Naive thymus-derived CD4-positive, alpha-beta T cell (primary cell): Measurements from ENCODE around the gene HID1. TPM values are rescaled to one million over a fixed set of nuclear protein-coding genes. Genes with fewer than 3 reads are reported as not detected.
"Not testable (repeated sequence)": the region's sequence is repeated elsewhere in the genome, so short reads cannot be mapped to it uniquely, and the experiment has no call there.

Source experiments
- ATAC-seq: fragments of 150-1000 bp; cut with Tn5 transposase; 2 replicates; pipeline ENCODE4 v1.10.0; 2021; ENCODE audit warnings: mild to moderate bottlenecking, moderate library complexity
- CTCF ChIA-PET: fragments of 350-600 bp; sonication (Branson Sonifier 250); formaldehyde crosslinking; loops from one replicate; lab custom pipeline; 2021; ENCODE audit warnings: antibody characterized with exemption; lab: Charles Lee
- POLR2A ChIA-PET: fragments of 350-600 bp; sonication (Branson Sonifier 250); formaldehyde crosslinking; loops from one replicate; lab custom pipeline; 2021; ENCODE audit warnings: antibody characterized with exemption, inconsistent platforms; lab: Charles Lee
- DNase-seq, 9 donors: peaks; one replicate each; pipeline versions ENCODE4 v3.0.0 to v3.0.0-alpha.2; 2020 to 2022; ENCODE audit warnings: mixed read lengths in 1 of 9
- H3K27ac ChIP-seq: one replicate; pipeline ENCODE4 v1.7.0; 2013; ENCODE audit warnings: mild to moderate bottlenecking, low read depth, low read length, moderate library complexity
- H3K27me3 ChIP-seq, 2 donors: one replicate each; pipeline ENCODE4 v1.7.0; 2013; ENCODE audit warnings: low read length in 2 of 2, mild to moderate bottlenecking in 2 of 2, moderate library complexity in 2 of 2; ENCODE audit not compliant: control insufficient read depth in 2 of 2, insufficient read depth in 2 of 2
- H3K36me3 ChIP-seq, 3 experiments: 1 replicate in 2 of 3; 2 replicates in 1 of 3; pipeline ENCODE4 v1.7.0; 2013; ENCODE audit warnings: low read length in 3 of 3, mild to moderate bottlenecking in 3 of 3, moderate library complexity in 1 of 3; ENCODE audit not compliant: insufficient read depth in 3 of 3, control insufficient read depth in 2 of 3
- H3K4me1 ChIP-seq, 2 donors: one replicate each; pipeline ENCODE4 v1.7.0; 2013; ENCODE audit warnings: low read length in 2 of 2, mild to moderate bottlenecking in 2 of 2, moderate library complexity in 1 of 2; ENCODE audit not compliant: control insufficient read depth in 2 of 2, insufficient read depth in 2 of 2
- H3K4me3 ChIP-seq: 2 replicates; pipeline ENCODE4 v1.7.0; 2013; ENCODE audit warnings: mild to moderate bottlenecking, low read length
- H3K9me3 ChIP-seq, 3 experiments: 1 replicate in 2 of 3; 2 replicates in 1 of 3; pipeline ENCODE4 v1.7.0; 2013; ENCODE audit warnings: low read length in 3 of 3; ENCODE audit not compliant: control insufficient read depth in 2 of 3
- H3K27ac Mint-ChIP-seq, 9 donors: one replicate each; pipeline ENCODE4 v1.8.0; 2020 to 2022; ENCODE audit warnings: mixed read lengths in 9 of 9, mild to moderate bottlenecking in 8 of 9, moderate library complexity in 5 of 9, inconsistent platforms in 2 of 9
- H3K27me3 Mint-ChIP-seq, 5 donors: one replicate each; pipeline ENCODE4 v1.8.0; 2021 to 2022; ENCODE audit warnings: mixed read lengths in 5 of 5, mild to moderate bottlenecking in 1 of 5
- H3K36me3 Mint-ChIP-seq, 5 donors: one replicate each; pipeline ENCODE4 v1.8.0; 2020 to 2022; ENCODE audit warnings: mixed read lengths in 5 of 5, mild to moderate bottlenecking in 3 of 5, inconsistent platforms in 1 of 5
- H3K4me1 Mint-ChIP-seq, 7 donors: one replicate each; pipeline ENCODE4 v1.8.0; 2020 to 2022; ENCODE audit warnings: mixed read lengths in 7 of 7, mild to moderate bottlenecking in 3 of 7, inconsistent platforms in 1 of 7
- H3K4me3 Mint-ChIP-seq, 10 donors: one replicate each; pipeline ENCODE4 v1.8.0; 2020 to 2022; ENCODE audit warnings: mild to moderate bottlenecking in 10 of 10, mixed read lengths in 10 of 10, moderate library complexity in 6 of 10, inconsistent platforms in 2 of 10
- H3K9me3 Mint-ChIP-seq, 11 donors: one replicate each; pipeline ENCODE4 v1.8.0; 2020 to 2022; ENCODE audit warnings: mixed read lengths in 11 of 11, mild to moderate bottlenecking in 4 of 11, inconsistent platforms in 1 of 11, moderate library complexity in 1 of 11
- intact Hi-C, 2 donors: fragments of 100-400 bp; cut with micrococcal nuclease; formaldehyde crosslinking; loops; one replicate each; pipeline ENCODE4 v1.15.1; 2023
- polyA plus RNA-seq, 2 donors: library from polyadenylated mRNA; unstranded; fragments of 300-500 nt; fragmentation: Illumina TruSeq; gene quantifications; one replicate each; pipeline ENCODE4 v1.2.3, GENCODE V29; 2021
- total RNA-seq, 6 experiments: library from RNA in 5 of 6; stranded (reverse) in 5 of 6; gene quantifications; 1 replicate in 5 of 6; 2 replicates in 1 of 6; pipeline ENCODE4 v1.2.3 and lab custom pipeline; 2021 to 2026

HID1 gene
- total and polyA plus RNA-seq, 7 experiments from 2014 or later = 0.60 to 25.2 (median 11.7) TPM

- H3K36me3 Mint-ChIP-seq = no peaks in the 10 kb centered on the region
- Histone ChIP-seq H3K4me3 (no peak overlapping the region), H3K27ac (no peak overlapping the region), H3K27me3 (no peaks in the 10 kb centered on the region), H3K9me3 (no peaks in the 10 kb centered on the region), H3K4me1 (peaks cover 5 to 10% of the 10 kb centered on the region in 2 donors), H3K36me3 (peaks cover 0 to 5% (median 0%) of the 10 kb centered on the region in 3 experiments)
- H3K27me3 Mint-ChIP-seq = peaks cover 0 to 5% (median 0%) of the 10 kb centered on the region in 5 donors
- intact Hi-C loops = no loop called here
- no peaks in the 10 kb centered on the region for H3K9me3 Mint-ChIP-seq
- CTCF ChIA-PET = interaction anchor here (0.7 to 4.5 kb wide), 4 partner anchors 21 to 105 kb away, joined by 3 to 18 read pairs (median 3); partner anchors contain the start of gene CDR2L
- ATAC-seq (no peak), DNase-seq (no peak)
- H3K4me3 Mint-ChIP-seq = no peak overlapping the region
- POLR2A ChIA-PET = interaction anchor here (0.7 to 1.2 kb wide), 2 partner anchors 30 to 36 kb away, joined by 3 to 4 read pairs; partner anchors contain the start of gene HID1
- H3K27ac Mint-ChIP-seq = no peak overlapping the region
- H3K4me1 Mint-ChIP-seq = peaks cover 8 to 19% (median 13%) of the 10 kb centered on the region in 7 donors
Observed at GRCh38 chr17:75008373-75008772, 35.8 kb upstream of the HID1 start.

- no peak for ATAC-seq
- H3K27ac ChIP-seq = no peak overlapping the region
- peaks cover 0 to 5% (median 0%) of the 10 kb centered on the region in 5 donors for H3K27me3 Mint-ChIP-seq
- H3K9me3 Mint-ChIP-seq = no peaks in the 10 kb centered on the region
- DNase-seq = no peak
- CTCF ChIA-PET = interaction anchor here (0.6 to 4.5 kb wide), 4 partner anchors 10 to 58 kb away, joined by 3 to 18 read pairs (median 4); no protein-coding TSS in a partner anchor
- H3K4me1 ChIP-seq = no peaks in the 10 kb centered on the region
- no peak overlapping the region for H3K4me3 ChIP-seq
- H3K36me3 ChIP-seq = no peaks in the 10 kb centered on the region
- intact Hi-C loops = loop anchor here (1.0 kb wide), 1 partner anchor 45 kb away; no protein-coding TSS in a partner anchor
- peaks cover 0 to 5% (median 0%) of the 10 kb centered on the region in 7 donors for H3K4me1 Mint-ChIP-seq
- no peaks in the 10 kb centered on the region for H3K9me3 ChIP-seq
- POLR2A ChIA-PET = interaction anchor here (1.3 to 1.4 kb wide), 2 partner anchors 26 to 144 kb away, joined by 3 to 4 read pairs; no protein-coding TSS in a partner anchor
- no peaks in the 10 kb centered on the region for H3K36me3 Mint-ChIP-seq
- H3K4me3 Mint-ChIP-seq = no peak overlapping the region
- H3K27me3 ChIP-seq = no peaks in the 10 kb centered on the region
- H3K27ac Mint-ChIP-seq = peak overlapping the region in 1 of 9 donors; percentile 66
Observed at GRCh38 chr17:75006653-75007052, 34.1 kb upstream of the HID1 start.

GRCh38 chr17:75006084-75006483, 33.5 kb upstream of the HID1 start:
- H3K4me3 Mint-ChIP-seq, H3K27ac ChIP-seq, H3K36me3 Mint-ChIP-seq, H3K9me3 ChIP-seq, H3K4me1 ChIP-seq, H3K27me3 Mint-ChIP-seq, H3K4me3 ChIP-seq, ATAC-seq, H3K36me3 ChIP-seq, H3K27me3 ChIP-seq, H3K9me3 Mint-ChIP-seq, H3K4me1 Mint-ChIP-seq, DNase-seq: not testable (repeated sequence)
- H3K27ac Mint-ChIP-seq = peak overlapping the region in 1 of 9 donors; percentile 66
- intact Hi-C loops = loop anchor here (1.0 kb wide), 1 partner anchor 45 kb away; no protein-coding TSS in a partner anchor
- ChIA-PET CTCF (interaction anchor here (0.6 to 4.5 kb wide), 3 partner anchors 9 to 45 kb away, joined by 3 to 18 read pairs (median 4); no protein-coding TSS in a partner anchor), POLR2A (interaction anchor here (1.3 to 1.4 kb wide), 2 partner anchors 26 to 144 kb away, joined by 3 to 4 read pairs; no protein-coding TSS in a partner anchor)

GRCh38 chr17:75005291-75005690, 32.7 kb upstream of the HID1 start:
- POLR2A ChIA-PET = interaction anchor here (0.6 to 0.7 kb wide), 2 partner anchors 30 to 294 kb away, joined by 3 read pairs; no protein-coding TSS in a partner anchor
- H3K36me3 Mint-ChIP-seq = no peaks in the 10 kb centered on the region
- no peaks in the 10 kb centered on the region for H3K9me3 ChIP-seq
- no peaks in the 10 kb centered on the region for H3K9me3 Mint-ChIP-seq
- no peak overlapping the region for H3K4me3 Mint-ChIP-seq
- H3K4me1 ChIP-seq = no peaks in the 10 kb centered on the region
- no peak overlapping the region for H3K27ac Mint-ChIP-seq
- peaks cover 0 to 5% (median 0%) of the 10 kb centered on the region in 5 donors for H3K27me3 Mint-ChIP-seq
- ATAC-seq (no peak), DNase-seq (no peak)
- CTCF ChIA-PET = interaction anchor here (0.6 to 4.5 kb wide), 4 partner anchors 9 to 54 kb away, joined by 3 to 18 read pairs (median 4); no protein-coding TSS in a partner anchor
- H3K4me1 Mint-ChIP-seq = no peaks in the 10 kb centered on the region
- H3K36me3 ChIP-seq = no peaks in the 10 kb centered on the region
- intact Hi-C loops = no loop called here
- no peak overlapping the region for H3K27ac ChIP-seq
- no peak overlapping the region for H3K4me3 ChIP-seq
- no peaks in the 10 kb centered on the region for H3K27me3 ChIP-seq

DNA sequence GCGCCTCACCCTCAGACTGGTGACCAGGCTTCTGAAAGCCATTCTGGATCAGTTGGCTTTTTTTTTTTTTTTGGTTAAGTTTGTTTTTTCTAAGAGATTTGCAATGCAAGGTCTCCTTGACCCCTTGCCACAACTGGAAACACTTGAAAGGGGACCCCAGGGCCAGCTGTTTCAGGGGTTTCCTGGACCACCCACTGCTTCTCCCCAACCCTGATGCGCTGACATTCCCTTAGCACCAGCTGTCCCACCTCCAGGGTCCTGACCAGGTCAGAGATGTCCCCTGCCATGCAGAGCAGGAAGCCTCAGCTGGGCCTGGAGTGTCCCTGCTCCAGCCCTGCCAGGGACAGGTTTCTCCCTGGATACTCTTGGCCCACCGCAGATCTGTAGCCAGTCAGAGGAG, 31.8 kb upstream of the HID1 start:
- Histone ChIP-seq H3K36me3 (no peaks in the 10 kb centered on the region), H3K4me1 (no peaks in the 10 kb centered on the region), H3K27me3 (no peaks in the 10 kb centered on the region), H3K27ac (no peak overlapping the region), H3K4me3 (no peak overlapping the region), H3K9me3 (no peaks in the 10 kb centered on the region)
- H3K4me3 Mint-ChIP-seq = no peak overlapping the region
- ChIA-PET CTCF (interaction anchor here (1.0 to 4.5 kb wide), 2 partner anchors 43 to 110 kb away, joined by 3 to 18 read pairs; no protein-coding TSS in a partner anchor), POLR2A (interaction anchor here (0.5 to 0.7 kb wide), 4 partner anchors 31 to 709 kb away, joined by 3 to 5 read pairs (median 3); no protein-coding TSS in a partner anchor)
- H3K4me1 Mint-ChIP-seq = no peaks in the 10 kb centered on the region
- no peaks in the 10 kb centered on the region for H3K9me3 Mint-ChIP-seq
- H3K27me3 Mint-ChIP-seq = peaks cover 0 to 5% (median 0%) of the 10 kb centered on the region in 5 donors
- no peak overlapping the region for H3K27ac Mint-ChIP-seq
- DNase-seq (no peak), ATAC-seq (no peak)
- H3K36me3 Mint-ChIP-seq = no peaks in the 10 kb centered on the region
- intact Hi-C loops = no loop called here

DNA sequence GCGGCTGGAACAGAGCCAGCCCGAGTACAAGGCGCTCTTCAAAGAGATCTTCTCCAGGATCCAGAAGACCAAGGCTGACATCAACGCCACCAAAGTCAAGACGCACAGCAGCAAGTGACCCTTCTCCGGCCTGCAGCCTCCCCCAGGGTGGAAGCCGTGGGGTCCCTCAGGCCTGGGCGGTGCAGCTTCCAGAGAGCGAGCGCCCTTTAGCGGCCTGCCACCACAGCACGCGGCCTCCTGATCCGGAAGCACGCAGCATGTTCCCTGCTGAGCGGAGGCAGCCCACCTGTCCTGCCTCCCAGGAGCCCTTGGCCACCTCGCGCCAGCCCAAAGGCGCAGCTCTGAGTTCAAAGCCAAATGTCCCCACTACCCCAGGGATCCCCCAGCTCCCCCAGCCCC, 31.4 kb upstream of the HID1 start:
- Histone ChIP-seq H3K4me1 (no peaks in the 10 kb centered on the region), H3K4me3 (no peak overlapping the region), H3K27me3 (no peaks in the 10 kb centered on the region), H3K27ac (no peak overlapping the region), H3K36me3 (no peaks in the 10 kb centered on the region), H3K9me3 (no peaks in the 10 kb centered on the region)
- H3K27ac Mint-ChIP-seq = no peak overlapping the region
- no peak overlapping the region for H3K4me3 Mint-ChIP-seq
- H3K4me1 Mint-ChIP-seq = peaks cover 0 to 3% (median 0%) of the 10 kb centered on the region in 7 donors
- H3K9me3 Mint-ChIP-seq = no peaks in the 10 kb centered on the region
- POLR2A ChIA-PET = interaction anchor here (0.7 kb wide), 1 partner anchor 39 kb away, joined by 3 read pairs; no protein-coding TSS in a partner anchor
- CTCF ChIA-PET = interaction anchor here (1.0 to 4.5 kb wide), 2 partner anchors 42 to 110 kb away, joined by 3 to 18 read pairs; no protein-coding TSS in a partner anchor
- no peaks in the 10 kb centered on the region for H3K36me3 Mint-ChIP-seq
- intact Hi-C loops = no loop called here
- no peak for ATAC-seq
- no peak for DNase-seq
- H3K27me3 Mint-ChIP-seq = peaks cover 0 to 5% (median 0%) of the 10 kb centered on the region in 5 donors
